GF-D8 (cell line): ENCODE data around the gene PA2G4.
"Not testable (repeated sequence)": the region's sequence is repeated elsewhere in the genome, so short reads cannot be mapped to it uniquely, and the experiment has no call there.

Experiments
- DNase-seq: peaks from one replicate; lab custom pipeline; 2025; lab: John Stamatoyannopoulos, UW

PA2G4 gene

DNA sequence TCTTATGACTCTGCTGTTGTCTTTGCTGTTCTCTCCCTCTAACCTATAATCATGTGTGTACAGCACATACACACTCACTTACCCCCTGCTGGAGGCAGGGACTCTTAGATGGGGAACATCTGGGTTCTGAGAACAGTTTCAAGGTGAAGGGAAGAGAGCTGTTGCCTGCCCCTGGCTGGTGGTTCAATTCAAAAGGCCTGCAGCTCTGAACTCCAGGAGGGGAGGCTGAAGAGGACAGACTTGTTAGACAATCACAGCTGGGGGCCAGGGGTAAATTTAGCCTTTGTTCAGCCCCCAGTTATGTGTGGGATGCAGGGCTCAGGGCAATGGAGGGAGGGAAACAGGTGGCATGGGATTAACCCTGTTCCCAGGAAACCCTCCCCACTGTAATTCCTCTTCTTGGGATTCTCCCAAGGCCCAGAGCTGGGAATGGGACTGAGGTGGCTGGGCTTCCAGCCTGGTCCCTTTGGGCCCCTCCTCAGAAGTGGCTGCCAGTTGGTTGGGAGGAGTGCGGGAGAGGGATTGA lies 50.0 kb downstream of the PA2G4 start:
- no peak for DNase-seq

DNA sequence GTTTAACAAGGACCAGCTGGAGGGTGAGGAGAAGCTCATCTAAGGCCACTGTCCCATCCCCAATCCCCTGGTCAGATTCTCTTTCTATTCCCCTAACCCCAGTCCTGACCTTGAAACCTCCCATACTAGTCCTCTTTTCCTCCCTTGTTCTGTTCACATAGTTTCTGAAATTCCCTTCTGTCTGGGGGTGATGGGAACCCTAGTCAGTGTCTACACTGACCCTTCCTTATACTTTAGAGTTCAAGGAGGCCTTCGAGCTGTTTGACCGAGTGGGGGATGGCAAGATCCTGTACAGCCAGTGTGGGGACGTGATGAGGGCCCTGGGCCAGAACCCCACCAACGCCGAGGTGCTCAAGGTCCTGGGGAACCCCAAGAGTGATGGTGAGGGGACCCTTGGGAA lies 50.5 kb downstream of the PA2G4 start:
- DNase-seq = no peak

DNA sequence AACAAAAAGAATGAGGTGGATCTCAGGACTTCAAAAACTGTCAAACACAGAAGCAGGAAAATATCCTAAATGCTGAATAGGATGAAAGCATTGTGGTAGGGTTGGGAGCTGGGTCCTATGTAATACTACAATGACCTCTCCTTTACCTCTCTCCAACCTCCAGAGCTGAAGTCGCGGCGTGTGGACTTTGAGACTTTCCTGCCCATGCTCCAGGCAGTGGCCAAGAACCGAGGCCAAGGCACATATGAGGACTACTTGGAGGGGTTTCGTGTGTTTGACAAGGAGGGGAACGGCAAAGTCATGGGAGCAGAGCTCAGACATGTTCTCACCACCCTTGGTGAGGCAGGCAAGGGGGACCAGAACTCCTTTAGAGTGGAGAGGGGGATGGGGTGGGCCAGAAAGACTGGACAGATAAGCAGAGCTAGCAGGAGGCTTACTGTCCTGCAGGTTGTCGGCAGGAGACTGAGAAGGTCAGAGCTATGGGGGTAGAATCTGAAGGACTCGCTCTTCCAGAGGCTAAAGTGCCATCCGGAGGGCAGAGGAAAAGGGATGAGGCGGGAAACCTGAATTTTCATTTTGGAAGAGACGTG lies 51.0 kb downstream of the PA2G4 start:
- no peak for DNase-seq

DNA sequence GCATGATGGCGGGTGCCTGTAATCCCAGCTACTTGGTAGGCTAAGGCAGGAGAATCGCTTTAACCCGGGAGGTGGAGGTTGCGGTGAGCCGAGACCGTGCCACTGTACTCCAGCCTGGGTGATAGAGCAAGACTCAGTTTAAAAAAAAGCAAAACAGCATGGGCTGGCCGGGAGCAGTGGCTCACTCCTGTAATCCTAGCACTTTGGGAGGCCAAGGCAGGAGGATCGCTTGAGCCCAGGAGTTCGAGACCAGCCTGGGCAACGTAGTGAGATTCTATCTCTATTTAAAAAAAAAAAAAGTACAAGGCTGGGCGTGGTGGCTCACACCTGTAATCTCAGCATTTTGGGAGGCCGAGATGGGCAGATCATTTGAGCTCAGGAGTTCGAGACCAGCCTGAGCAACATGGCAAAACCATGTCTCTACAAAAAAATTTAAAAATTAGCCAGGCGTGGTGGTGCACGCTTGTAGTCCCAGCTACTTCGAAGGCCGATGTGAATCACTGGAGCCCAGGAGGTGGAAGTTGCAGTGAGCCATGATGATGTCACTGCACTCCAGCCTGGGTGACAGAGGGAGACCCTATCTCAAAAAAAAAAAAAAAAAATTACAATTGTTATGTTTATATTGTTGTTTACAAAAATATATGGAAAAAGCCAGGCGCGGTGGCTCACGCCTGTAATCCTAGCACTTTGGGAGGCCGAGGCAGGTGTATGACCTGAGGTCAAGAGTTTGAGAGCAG lies 52.3 kb downstream of the PA2G4 start:
- not testable (repeated sequence) for DNase-seq

DNA sequence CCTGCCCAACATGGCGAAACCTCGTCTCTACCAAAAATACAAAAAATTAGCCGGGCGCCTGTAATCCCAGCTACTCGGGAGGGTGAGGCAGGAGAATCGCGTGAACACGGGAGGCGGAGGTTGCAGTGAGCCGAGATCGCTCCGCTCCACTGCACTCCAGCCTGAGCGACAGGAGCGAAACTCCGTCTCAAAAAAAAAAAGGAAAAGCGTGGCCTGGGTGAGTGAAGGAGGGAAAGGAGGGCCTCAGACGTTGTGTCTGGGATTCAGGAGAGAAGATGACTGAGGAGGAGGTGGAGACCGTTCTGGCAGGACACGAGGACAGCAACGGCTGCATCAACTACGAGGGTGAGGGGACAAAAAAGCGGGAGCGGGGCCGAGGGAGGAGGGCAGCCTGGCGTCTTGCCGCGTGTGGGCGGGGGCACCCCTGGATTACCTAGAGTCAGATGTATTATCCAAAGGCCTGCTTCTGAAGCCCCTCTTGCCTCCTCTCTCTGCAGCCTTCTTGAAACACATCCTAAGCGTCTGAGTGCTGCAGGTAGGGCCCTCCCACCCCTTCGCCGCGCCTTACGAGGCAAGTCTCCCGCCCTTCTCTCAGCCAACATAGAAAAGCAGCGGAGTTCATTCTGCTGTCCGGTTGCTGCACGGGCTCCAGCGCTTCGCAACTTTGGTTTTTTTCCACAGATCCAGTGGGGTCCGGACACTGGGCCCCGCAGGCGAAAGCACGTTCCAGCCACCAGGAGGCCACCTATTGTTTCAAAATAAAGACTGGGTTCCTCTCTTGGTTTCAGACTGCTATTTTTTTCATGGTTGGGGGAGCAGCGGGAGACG lies 53.1 kb downstream of the PA2G4 start:
- peak; percentile 84 for DNase-seq

DNA sequence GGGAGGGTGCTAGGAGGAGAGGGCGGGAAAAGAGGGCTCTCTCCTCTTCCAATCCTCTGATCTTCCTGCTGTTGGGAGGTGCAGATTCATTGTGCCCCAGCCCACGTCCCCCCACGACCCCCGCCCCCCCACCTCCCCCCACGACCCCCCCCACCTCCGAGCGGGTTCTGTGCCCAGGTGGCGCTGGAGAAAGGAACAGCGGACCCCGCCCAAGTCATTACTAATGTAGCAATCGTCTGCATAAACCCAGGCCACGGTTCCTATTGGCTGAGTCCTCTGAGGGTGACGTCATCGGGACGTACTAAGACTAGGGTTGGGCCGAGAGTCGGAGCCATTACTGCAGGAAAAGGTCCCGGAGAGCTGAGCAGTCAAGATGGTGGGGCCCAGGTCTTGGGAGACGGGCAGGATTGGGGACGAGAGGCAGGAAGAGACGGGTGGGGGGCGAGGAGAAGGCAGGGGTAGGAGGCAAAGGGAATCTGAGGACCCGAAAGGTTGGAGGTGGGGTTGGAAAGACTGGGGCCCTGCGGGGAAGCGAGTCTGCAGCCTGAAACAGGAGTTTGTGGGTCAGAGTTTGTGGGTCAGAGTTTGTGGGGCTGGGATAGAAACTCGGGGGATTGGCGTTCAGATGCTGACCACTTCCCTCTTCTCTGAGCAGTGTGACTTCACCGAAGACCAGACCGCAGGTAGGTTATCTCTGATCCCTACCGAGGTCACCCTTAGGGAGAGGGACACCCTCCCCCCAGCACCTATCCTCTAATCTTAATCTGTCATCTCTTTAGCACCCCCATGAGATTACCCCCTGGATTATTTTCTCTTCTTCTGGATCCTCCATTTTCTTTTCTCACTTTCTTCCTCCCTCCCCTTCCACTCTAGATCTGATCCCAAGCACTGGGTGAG lies 53.9 kb downstream of the PA2G4 start, which contains the start of gene MYL6:
Gene MYL6 (plus strand): TSS at position 331 of the 897 bp plus-strand sequence. CDS start 43 bp downstream, at position 374.
- peak; percentile 91 for DNase-seq

DNA sequence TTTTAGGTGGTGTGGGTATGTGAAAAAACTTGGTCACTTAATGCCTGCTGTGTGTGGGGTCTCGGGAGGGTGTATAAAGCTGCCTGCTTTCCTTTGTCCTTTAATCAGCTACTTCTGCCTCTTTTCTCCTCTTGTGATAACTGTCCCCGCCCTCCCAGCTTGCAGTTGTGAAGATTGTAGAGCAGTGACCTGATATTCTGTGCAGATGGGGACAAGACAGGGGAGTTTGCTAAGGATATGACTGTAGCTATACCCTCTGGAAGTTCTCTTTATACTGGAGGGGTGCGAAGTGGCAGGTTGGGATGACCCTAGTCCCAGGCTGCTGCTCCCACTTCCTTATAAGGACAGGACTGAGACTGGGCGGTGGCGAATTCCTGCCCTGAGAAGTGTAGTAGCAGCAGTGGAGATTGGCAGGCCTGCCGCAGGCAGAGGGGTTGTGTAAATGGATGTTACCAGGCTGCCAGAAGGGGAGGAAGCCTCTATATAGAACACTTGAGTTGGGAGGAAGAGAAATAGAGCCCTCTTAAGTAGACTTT lies 54.6 kb downstream of the PA2G4 start:
- peak; percentile 35 for DNase-seq

DNA sequence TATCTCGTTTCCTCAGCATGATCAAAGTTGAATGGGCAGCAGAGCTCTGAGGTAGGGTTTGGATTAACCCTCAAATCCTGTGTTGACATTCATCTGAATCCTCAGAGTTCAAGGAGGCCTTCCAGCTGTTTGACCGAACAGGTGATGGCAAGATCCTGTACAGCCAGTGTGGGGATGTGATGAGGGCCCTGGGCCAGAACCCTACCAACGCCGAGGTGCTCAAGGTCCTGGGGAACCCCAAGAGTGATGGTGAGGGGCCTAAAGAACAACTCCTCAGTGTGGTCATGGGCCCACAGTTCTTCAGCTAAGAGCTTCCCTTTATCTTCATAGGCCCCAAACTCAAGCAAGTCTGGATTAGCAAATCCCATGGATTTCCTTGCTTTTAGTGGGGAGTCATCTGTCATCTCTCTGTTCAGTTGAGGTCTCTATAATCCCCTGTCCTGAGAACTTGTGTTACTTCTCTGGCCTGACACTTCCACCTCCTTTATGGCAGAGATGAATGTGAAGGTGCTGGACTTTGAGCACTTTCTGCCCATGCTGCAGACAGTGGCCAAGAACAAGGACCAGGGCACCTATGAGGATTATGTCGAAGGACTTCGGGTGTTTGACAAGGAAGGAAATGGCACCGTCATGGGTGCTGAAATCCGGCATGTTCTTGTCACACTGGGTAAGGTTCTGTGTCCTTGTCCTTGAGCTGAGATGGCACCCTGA lies 55.3 kb downstream of the PA2G4 start:
- DNase-seq = no peak

DNA sequence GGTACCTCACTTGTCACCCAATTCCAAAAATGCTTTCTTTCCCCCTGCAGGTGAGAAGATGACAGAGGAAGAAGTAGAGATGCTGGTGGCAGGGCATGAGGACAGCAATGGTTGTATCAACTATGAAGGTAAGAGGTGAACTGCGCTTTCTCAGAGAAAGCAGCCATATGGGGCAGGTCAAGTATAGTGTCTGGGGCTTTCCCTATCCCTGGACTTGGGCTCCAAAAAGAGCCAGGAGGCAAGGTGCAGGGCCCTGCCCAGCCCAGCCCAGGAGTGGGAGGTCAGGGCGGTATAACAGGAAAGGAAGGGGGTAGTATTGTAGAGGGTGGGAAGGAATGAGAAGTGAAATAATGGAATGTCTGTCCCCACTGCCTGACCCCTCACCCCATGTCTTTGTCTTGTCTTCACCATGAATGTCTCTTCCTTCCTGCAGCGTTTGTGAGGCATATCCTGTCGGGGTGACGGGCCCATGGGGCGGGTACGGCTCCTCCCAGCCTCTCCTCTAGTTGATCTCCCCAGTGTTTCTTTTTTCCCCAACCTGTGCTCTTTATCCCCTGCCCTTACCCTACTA lies 55.9 kb downstream of the PA2G4 start:
- no peak for DNase-seq

DNA sequence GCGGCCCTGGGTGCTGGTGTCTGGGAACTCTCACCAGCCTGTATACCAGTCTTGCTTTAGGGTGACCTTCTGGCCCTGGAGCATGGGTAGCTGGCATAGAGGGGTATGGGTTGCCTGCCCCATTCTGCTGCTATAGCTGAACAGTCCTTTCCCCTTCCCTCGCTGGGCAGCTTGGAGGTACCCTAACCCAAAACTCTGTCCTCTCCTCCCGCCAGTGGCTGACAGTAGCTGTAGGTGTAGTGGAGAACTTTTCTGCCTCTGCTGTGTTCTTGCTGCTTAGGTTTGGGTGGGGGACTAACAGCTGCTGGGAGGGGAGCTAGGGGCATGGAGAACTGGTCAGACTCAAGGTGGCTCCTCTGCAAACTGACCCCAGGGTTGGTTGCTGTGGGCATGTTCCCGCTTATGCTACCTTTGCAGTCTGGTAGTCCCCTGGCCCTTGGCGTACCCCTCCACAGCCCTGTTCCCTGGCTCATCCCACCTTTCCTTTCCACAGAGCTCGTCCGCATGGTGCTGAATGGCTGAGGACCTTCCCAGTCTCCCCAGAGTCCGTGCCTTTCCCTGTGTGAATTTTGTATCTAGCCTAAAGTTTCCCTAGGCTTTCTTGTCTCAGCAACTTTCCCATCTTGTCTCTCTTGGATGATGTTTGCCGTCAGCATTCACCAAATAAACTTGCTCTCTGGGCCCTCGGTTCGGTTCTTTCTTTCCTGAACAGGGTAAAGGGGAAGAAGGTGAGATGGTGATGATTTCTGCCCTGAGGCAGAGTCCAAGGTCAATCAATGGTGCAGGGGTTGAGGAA lies 56.7 kb downstream of the PA2G4 start:
- DNase-seq = no peak

DNA sequence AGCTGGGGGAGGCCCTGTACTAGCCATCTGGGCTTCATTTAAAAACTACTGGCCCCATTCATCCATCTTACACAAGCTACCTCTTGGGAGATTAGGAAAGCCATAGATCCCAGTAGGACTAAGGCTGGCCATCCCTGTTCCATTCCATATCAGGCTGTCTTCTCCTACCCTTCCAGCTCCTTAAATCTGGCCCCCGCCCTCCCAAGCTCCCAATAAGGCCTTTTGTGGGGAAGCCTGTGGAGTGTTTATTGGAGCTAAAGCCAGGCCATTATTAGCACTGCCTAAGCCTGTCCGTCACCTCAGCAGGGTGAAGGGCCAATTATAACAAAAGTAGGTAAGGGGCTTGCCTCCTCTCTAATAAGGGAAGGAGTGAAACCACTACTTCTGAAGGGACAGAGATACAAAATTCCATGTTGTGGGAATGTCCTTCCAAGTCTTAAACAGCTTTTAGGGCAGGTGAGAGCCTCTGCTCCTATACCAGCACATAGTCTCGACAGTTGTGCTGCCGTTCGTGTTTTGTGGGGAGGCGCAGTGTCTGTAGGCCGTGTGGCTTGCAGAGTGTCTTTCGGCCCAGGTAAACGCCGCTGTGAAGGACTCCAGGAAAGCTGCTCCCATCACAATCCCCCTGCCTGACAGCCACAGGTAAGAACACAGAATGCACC lies 57.5 kb downstream of the PA2G4 start:
- no peak for DNase-seq

DNA sequence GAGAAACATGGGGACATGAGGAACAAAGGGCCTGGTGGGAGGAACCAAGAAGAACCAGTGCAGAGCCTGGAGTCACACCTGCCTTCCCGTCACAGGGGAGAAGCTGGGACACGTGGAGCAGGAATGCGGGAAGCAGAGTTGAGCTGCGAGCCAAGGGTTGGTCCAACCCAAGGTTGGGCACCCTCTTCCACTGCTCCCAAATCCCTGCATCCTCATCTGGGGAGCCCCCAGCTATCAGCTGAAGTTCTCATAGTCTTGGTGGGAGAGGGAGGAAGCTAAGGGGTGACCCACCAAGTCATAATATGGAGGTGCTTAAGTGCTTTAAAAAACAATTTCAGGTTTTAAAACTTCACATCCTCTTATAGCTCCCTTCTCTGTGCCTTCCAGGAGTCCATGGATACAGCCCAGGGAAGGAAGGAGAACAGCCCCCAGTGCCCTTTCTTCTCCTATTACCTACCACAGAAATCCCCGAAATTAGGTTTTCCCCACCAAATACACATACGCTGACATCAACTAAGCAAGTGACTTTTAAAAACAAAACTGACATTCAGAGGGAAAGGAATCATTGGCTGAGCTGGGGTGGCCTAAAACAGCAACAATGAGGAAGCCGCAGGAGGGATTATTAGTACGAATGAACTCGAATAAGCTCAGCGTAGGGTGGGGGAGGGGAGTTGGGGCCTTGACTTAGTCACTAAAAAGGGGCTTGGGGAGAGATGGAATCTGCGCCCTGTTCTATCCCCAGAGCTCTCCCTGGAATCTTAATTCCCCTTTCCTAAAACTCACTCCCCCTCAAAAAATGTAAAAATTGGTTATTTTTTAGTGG lies 58.3 kb downstream of the PA2G4 start:
- no peak for DNase-seq
